ENCODE data around the gene ADAM12. TPM values are rescaled to one million over a fixed set of nuclear protein-coding genes. Genes with fewer than 3 reads are reported as not detected.

The ADAM12 gene
- total RNA-seq, 1 experiment from 2014 or later = 0.24 TPM

DNA sequence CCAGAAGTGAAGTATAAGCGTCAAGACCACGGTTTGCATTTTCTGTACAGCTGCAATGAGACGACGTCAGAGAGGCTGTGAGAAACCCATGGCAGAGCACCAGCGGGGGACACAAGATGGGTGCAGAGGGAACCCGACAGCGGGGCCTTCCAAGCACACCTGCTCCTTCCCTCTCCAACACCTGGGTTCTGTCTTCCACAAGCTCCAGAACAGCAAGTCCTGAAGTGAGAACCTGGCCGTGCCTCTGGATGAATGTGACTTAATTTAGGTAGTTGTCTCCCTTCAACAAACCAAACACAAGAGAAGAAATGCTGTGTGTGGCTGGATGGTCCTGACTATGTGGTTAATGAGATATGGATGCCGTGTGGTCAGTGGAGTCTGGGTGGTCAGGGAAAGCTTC is 76.1 kb downstream of the ADAM12 start:
- Histone ChIP-seq H4K8ac (replicated peaks; ENCODE audit: insufficient read length, low read depth, low read length) (no peak overlapping the region), H2BK12ac (ENCODE audit: insufficient read length, low read depth, low read length) (no peak overlapping the region), H3K4ac (ENCODE audit: low read depth, low read length) (no peak overlapping the region), H2AFZ (ENCODE audit: low read length) (no peak overlapping the region), H3K79me2 (ENCODE audit: insufficient read depth, low read length) (no peaks in the 10 kb centered on the region), H4K20me1 (ENCODE audit: control insufficient read depth, insufficient read depth, insufficient read length) (no peaks in the 10 kb centered on the region), H3K27ac (ENCODE audit: insufficient read length, low read depth, low read length) (no peak overlapping the region), H3K79me1 (ENCODE audit: insufficient read depth, low read depth, low read length, poor library complexity, severe bottlenecking) (no peaks in the 10 kb centered on the region), H4K91ac (ENCODE audit: insufficient read length, low read depth, low read length) (no peak overlapping the region), H3K9me3 (ENCODE audit: control insufficient read depth, low read depth, low read length) (no peaks in the 10 kb centered on the region), H2BK5ac (ENCODE audit: insufficient read length, low read length) (no peak overlapping the region), H2BK120ac (ENCODE audit: low read depth, low read length, poor library complexity, severe bottlenecking) (no peak overlapping the region), H3K4me1 (ENCODE audit: insufficient read depth, low read length) (no peaks in the 10 kb centered on the region), H3K14ac (ENCODE audit: insufficient read depth, low read length) (no peak overlapping the region), H3K27me3 (ENCODE audit: insufficient read depth, low read length) (no peaks in the 10 kb centered on the region), H3K56ac (ENCODE audit: insufficient read length, low read depth, low read length) (no peak overlapping the region), H4K5ac (ENCODE audit: insufficient read length, low read depth, low read length) (no peak overlapping the region), H3K23ac (ENCODE audit: insufficient read length, low read depth, low read length) (no peak overlapping the region), H3K23me2 (ENCODE audit: insufficient read length, low read depth, low read length, poor library complexity, severe bottlenecking) (no peaks in the 10 kb centered on the region), H2AK5ac (ENCODE audit: insufficient read length, low read length) (no peak overlapping the region), H3K18ac (ENCODE audit: insufficient read length, low read depth, low read length) (no peak overlapping the region), H3K9ac (ENCODE audit: extremely low read depth, insufficient read length, low read length) (no peak overlapping the region), H2BK15ac (ENCODE audit: low read depth, low read length) (no peak overlapping the region), H2BK20ac (ENCODE audit: low read depth, low read length, poor library complexity, severe bottlenecking) (no peak overlapping the region), H3T11ph (ENCODE audit: low read length) (no peak overlapping the region), H3K4me2 (ENCODE audit: insufficient read depth, insufficient read length, low read length) (no peak overlapping the region)
- WGBS (ENCODE audit: extremely low coverage, insufficient read length, low lambda C conversion rate) = no CpG with 5 or more reads among the region's 9 CpGs
- TF ChIP-seq, protein P1, sequence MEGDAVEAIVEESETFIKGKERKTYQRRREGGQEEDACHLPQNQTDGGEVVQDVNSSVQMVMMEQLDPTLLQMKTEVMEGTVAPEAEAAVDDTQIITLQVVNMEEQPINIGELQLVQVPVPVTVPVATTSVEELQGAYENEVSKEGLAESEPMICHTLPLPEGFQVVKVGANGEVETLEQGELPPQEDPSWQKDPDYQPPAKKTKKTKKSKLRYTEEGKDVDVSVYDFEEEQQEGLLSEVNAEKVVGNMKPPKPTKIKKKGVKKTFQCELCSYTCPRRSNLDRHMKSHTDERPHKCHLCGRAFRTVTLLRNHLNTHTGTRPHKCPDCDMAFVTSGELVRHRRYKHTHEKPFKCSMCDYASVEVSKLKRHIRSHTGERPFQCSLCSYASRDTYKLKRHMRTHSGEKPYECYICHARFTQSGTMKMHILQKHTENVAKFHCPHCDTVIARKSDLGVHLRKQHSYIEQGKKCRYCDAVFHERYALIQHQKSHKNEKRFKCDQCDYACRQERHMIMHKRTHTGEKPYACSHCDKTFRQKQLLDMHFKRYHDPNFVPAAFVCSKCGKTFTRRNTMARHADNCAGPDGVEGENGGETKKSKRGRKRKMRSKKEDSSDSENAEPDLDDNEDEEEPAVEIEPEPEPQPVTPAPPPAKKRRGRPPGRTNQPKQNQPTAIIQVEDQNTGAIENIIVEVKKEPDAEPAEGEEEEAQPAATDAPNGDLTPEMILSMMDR (conservative IDR thresholded peaks at IDR 0.05) = no peak
- peaks cover 0 to 3% (median 0%) of the 10 kb centered on the region in 3 experiments; a peak in 2 of 7 replicates for H3K36me3 Mint-ChIP-seq (ENCODE audit: insufficient read depth in 1 of 3, low read depth in 3 of 3)
- no peak for DNase-seq
- H3K4me1 Mint-ChIP-seq = no peaks in the 10 kb centered on the region; a peak in 1 of 4 replicates
- no peak overlapping the region; a peak in 1 of 7 replicates for H3K27ac Mint-ChIP-seq
- H3K9me3 Mint-ChIP-seq = no peaks in the 10 kb centered on the region; a peak in 2 of 5 replicates
- no peak overlapping the region for H3K4me3 Mint-ChIP-seq
- H3K27me3 Mint-ChIP-seq (ENCODE audit: low read depth) = peaks cover 2% of the 10 kb centered on the region; the same call in 1 of the 2 replicates

Data from H9 (cell line).